Brain microvascular endothelial cell (primary cell): ENCODE measurements around the gene ALPL.
"Not testable (repeated sequence)": the region's sequence is repeated elsewhere in the genome, so short reads cannot be mapped to it uniquely, and the experiment has no call there.

ENCODE experiments used
- DNase-seq: peaks from one replicate; pipeline ENCODE4 v3.0.0-alpha.2; 2020
- H3K27ac ChIP-seq: fragments of 250-450 bp; sonication (Bioruptor Pico); 2 replicates; pipeline ENCODE4 v1.5.1; 2020; ENCODE audit warnings: mild to moderate bottlenecking, moderate library complexity
- H3K27me3 ChIP-seq: fragments of 250-450 bp; sonication (Bioruptor Pico); replicated peaks from 2 replicates; pipeline ENCODE4 v1.5.1; 2020; ENCODE audit warnings: mild to moderate bottlenecking
- H3K36me3 ChIP-seq: fragments of 250-450 bp; sonication (Bioruptor Pico); replicated peaks from 2 replicates; pipeline ENCODE4 v1.5.1; 2020; ENCODE audit warnings: mild to moderate bottlenecking
- H3K4me3 ChIP-seq: 2 replicates; pipeline ENCODE4 v1.5.1; 2011; ENCODE audit warnings: low read depth, mild to moderate bottlenecking, control low read depth, low read length, moderate library complexity
- CTCF ChIP-seq: IDR thresholded peaks from 2 replicates; pipeline ENCODE4 v1.5.1; 2011; ENCODE audit warnings: low read depth, mild to moderate bottlenecking, moderate library complexity, low read length, control low read depth, inconsistent platforms; ENCODE audit errors: missing control alignments
- in situ Hi-C: cut with HindIII; loops from 2 replicates; pipeline ENCODE4 v1.10.0; 2017; ENCODE audit warnings: low sequenced_read_pairs, low pct_ligation_motif_present

Gene ALPL

GRCh38 chr1:21518774-21519455 lies 9.7 kb downstream of the ALPL start:
- in situ Hi-C loops = no loop called here
- H3K4me3 ChIP-seq = no peak overlapping the region
- H3K27ac ChIP-seq = no peak overlapping the region
- no peak for TF ChIP-seq CTCF
- H3K36me3 ChIP-seq = no peaks in the 10 kb centered on the region
- no peak for DNase-seq
- no peaks in the 10 kb centered on the region for H3K27me3 ChIP-seq

GRCh38 chr1:21519486-21520070 lies 10.4 kb downstream of the ALPL start:
- in situ Hi-C loops, DNase-seq, H3K36me3 ChIP-seq, H3K4me3 ChIP-seq, H3K27me3 ChIP-seq, H3K27ac ChIP-seq: not testable (repeated sequence)

- no peak overlapping the region for H3K27ac ChIP-seq
- no peaks in the 10 kb centered on the region for H3K27me3 ChIP-seq
- no peaks in the 10 kb centered on the region for H3K36me3 ChIP-seq
- in situ Hi-C loops = no loop called here
- TF ChIP-seq CTCF = no peak
- H3K4me3 ChIP-seq = no peak overlapping the region
- peak; percentile 28 for DNase-seq
Measured at GRCh38 chr1:21520899-21521716, 11.9 kb downstream of the ALPL start.

- Histone ChIP-seq H3K27ac (no peak overlapping the region), H3K27me3 (no peaks in the 10 kb centered on the region), H3K36me3 (no peaks in the 10 kb centered on the region), H3K4me3 (no peak overlapping the region)
- TF ChIP-seq CTCF = no peak
- in situ Hi-C loops = no loop called here
- DNase-seq = no peak
Measured at GRCh38 chr1:21521717-21522060, 12.5 kb downstream of the ALPL start.

- in situ Hi-C loops = no loop called here
- H3K27me3 ChIP-seq = no peaks in the 10 kb centered on the region
- H3K4me3 ChIP-seq = no peak overlapping the region
- no peak for TF ChIP-seq CTCF
- H3K27ac ChIP-seq = no peak overlapping the region
- no peaks in the 10 kb centered on the region for H3K36me3 ChIP-seq
- no peak for DNase-seq
Measured at GRCh38 chr1:21522525-21523038, 13.4 kb downstream of the ALPL start.

GRCh38 chr1:21523297-21523813 lies 14.1 kb downstream of the ALPL start:
- no peak overlapping the region for H3K4me3 ChIP-seq
- no peak overlapping the region for H3K27ac ChIP-seq
- no peak for TF ChIP-seq CTCF
- H3K27me3 ChIP-seq = no peaks in the 10 kb centered on the region
- H3K36me3 ChIP-seq = no peaks in the 10 kb centered on the region
- in situ Hi-C loops = no loop called here
- DNase-seq = no peak
